Measurements from ENCODE around the gene RIMS1.
"Not testable (repeated sequence)": the region's sequence is repeated elsewhere in the genome, so short reads cannot be mapped to it uniquely, and the experiment has no call there.

RIMS1 gene

GRCh38 chr6:71977884-71978283, 91.5 kb downstream of the RIMS1 start:
- DNase-seq (ENCODE audit: low read depth), result no peak

GRCh38 chr6:71979911-71980310, 93.6 kb downstream of the RIMS1 start:
- DNase-seq (ENCODE audit: low read depth), result no peak

GRCh38 chr6:71982389-71982788, 96.0 kb downstream of the RIMS1 start:
- no peak for DNase-seq (ENCODE audit: low read depth)

- DNase-seq (ENCODE audit: low read depth), result no peak
Observed at GRCh38 chr6:71983131-71983530, 96.8 kb downstream of the RIMS1 start.

GRCh38 chr6:71994705-71995271, 108.4 kb downstream of the RIMS1 start:
- DNase-seq (ENCODE audit: low read depth), result no peak

GRCh38 chr6:71997341-71997740, 111.0 kb downstream of the RIMS1 start:
- no peak for DNase-seq (ENCODE audit: low read depth)

GRCh38 chr6:72002415-72002814, 116.1 kb downstream of the RIMS1 start:
- no peak for DNase-seq (ENCODE audit: low read depth)

- DNase-seq (ENCODE audit: low read depth), result not testable (repeated sequence)
Observed at GRCh38 chr6:72006591-72006990, 120.2 kb downstream of the RIMS1 start.

GRCh38 chr6:72022830-72023229, 136.5 kb downstream of the RIMS1 start:
- DNase-seq (ENCODE audit: low read depth), result no peak

GRCh38 chr6:72031471-72031870, 145.1 kb downstream of the RIMS1 start:
- no peak for DNase-seq (ENCODE audit: low read depth)

- DNase-seq (ENCODE audit: low read depth), result no peak
Observed at GRCh38 chr6:72032086-72032485, 145.7 kb downstream of the RIMS1 start.

- DNase-seq (ENCODE audit: low read depth), result no peak
Observed at GRCh38 chr6:72035486-72035885, 149.1 kb downstream of the RIMS1 start.

GRCh38 chr6:72035966-72036365, 149.6 kb downstream of the RIMS1 start:
- DNase-seq (ENCODE audit: low read depth), result no peak

- no peak for DNase-seq (ENCODE audit: low read depth)
Observed at GRCh38 chr6:72037006-72037405, 150.7 kb downstream of the RIMS1 start.

- DNase-seq (ENCODE audit: low read depth), result no peak
Observed at GRCh38 chr6:72040111-72040510, 153.8 kb downstream of the RIMS1 start.

GRCh38 chr6:72042088-72042487, 155.7 kb downstream of the RIMS1 start:
- no peak for DNase-seq (ENCODE audit: low read depth)

GRCh38 chr6:72048080-72048479, 161.7 kb downstream of the RIMS1 start:
- no peak for DNase-seq (ENCODE audit: low read depth)

- DNase-seq (ENCODE audit: low read depth), result no peak
Observed at GRCh38 chr6:72049376-72049775, 163.0 kb downstream of the RIMS1 start.

GRCh38 chr6:72061286-72061685, 174.9 kb downstream of the RIMS1 start:
- DNase-seq (ENCODE audit: low read depth), result no peak

GRCh38 chr6:72064399-72064975, 178.1 kb downstream of the RIMS1 start:
- no peak for DNase-seq (ENCODE audit: low read depth)

- DNase-seq (ENCODE audit: low read depth), result no peak
Observed at GRCh38 chr6:72078096-72078495, 191.7 kb downstream of the RIMS1 start.

GRCh38 chr6:72080260-72080941, 194.1 kb downstream of the RIMS1 start:
- DNase-seq (ENCODE audit: low read depth), result no peak

GRCh38 chr6:72081871-72082270, 195.5 kb downstream of the RIMS1 start:
- DNase-seq (ENCODE audit: low read depth), result no peak

GRCh38 chr6:72083976-72084375, 197.6 kb downstream of the RIMS1 start:
- DNase-seq (ENCODE audit: low read depth), result no peak
